ENCODE measurements around the gene CDKAL1. TPM values are rescaled to one million over a fixed set of nuclear protein-coding genes. Genes with fewer than 3 reads are reported as not detected.
"Not testable (repeated sequence)": the region's sequence is repeated elsewhere in the genome, so short reads cannot be mapped to it uniquely, and the experiment has no call there.

Gene CDKAL1
- total RNA-seq, 4 donors from 2014 or later, result 10.3 to 11.2 (median 10.5) TPM

- peaks cover 7 to 42% (median 15%) of the 10 kb centered on the region in 4 donors for H3K36me3 ChIP-seq
- no peak overlapping the region for H3K27ac ChIP-seq (replicated peaks in 1 of 4)
- H3K4me1 ChIP-seq, result peaks cover 4 to 17% (median 14%) of the 10 kb centered on the region in 4 donors
- no peaks in the 10 kb centered on the region for H3K27me3 ChIP-seq
- no peak for DNase-seq (ENCODE audit: extremely low spot score)
- H3K4me3 ChIP-seq, result no peak overlapping the region
- intact Hi-C loops (cut with DNase I), result no loop called here
- TF ChIP-seq EP300 (IDR thresholded peaks at IDR 0.05) (no peak), POLR2A (IDR thresholded peaks at IDR 0.05; ENCODE audit: low read depth) (no peak), POLR2AphosphoS5 (IDR thresholded peaks at IDR 0.05) (no peak)
- TF ChIP-seq, protein P1, sequence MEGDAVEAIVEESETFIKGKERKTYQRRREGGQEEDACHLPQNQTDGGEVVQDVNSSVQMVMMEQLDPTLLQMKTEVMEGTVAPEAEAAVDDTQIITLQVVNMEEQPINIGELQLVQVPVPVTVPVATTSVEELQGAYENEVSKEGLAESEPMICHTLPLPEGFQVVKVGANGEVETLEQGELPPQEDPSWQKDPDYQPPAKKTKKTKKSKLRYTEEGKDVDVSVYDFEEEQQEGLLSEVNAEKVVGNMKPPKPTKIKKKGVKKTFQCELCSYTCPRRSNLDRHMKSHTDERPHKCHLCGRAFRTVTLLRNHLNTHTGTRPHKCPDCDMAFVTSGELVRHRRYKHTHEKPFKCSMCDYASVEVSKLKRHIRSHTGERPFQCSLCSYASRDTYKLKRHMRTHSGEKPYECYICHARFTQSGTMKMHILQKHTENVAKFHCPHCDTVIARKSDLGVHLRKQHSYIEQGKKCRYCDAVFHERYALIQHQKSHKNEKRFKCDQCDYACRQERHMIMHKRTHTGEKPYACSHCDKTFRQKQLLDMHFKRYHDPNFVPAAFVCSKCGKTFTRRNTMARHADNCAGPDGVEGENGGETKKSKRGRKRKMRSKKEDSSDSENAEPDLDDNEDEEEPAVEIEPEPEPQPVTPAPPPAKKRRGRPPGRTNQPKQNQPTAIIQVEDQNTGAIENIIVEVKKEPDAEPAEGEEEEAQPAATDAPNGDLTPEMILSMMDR (IDR thresholded peaks at IDR 0.05), result no peak
- WGBS, result 49% methylated on average over 2 of the region's 2 CpGs
- no peaks in the 10 kb centered on the region for H3K9me3 ChIP-seq
Measured at GRCh38 chr6:20542927-20543602, 8.8 kb downstream of the CDKAL1 start.

DNA sequence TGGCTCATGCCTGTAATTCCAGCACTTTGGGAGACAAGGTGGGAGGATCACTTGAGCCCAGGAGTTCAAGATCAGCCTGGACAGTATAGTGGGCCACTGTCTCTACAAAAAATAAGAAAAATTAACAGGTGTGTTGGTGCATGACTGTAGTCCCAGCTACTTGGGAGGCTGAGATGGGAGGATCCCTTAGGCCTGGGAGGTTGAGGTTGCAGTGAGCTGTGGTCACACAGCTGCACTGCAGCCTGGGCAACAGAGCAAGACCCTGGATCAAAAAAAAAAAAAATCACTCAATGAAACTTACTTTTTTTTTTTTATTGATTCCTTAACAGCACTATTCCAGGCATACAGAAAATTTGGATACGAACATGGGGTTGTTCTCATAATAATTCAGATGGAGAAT lies 14.0 kb downstream of the CDKAL1 start:
- intact Hi-C loops (cut with DNase I), result no loop called here
- TF ChIP-seq POLR2AphosphoS5 (IDR thresholded peaks at IDR 0.05) (no peak), EP300 (IDR thresholded peaks at IDR 0.05) (no peak)
- H3K27me3 ChIP-seq, result no peaks in the 10 kb centered on the region
- DNase-seq (ENCODE audit: extremely low spot score), result no peak
- no peaks in the 10 kb centered on the region for H3K9me3 ChIP-seq
- H3K36me3 ChIP-seq, result peaks cover 7 to 74% (median 36%) of the 10 kb centered on the region in 4 donors
- H3K27ac ChIP-seq (replicated peaks in 1 of 4), result no peak overlapping the region
- no peak overlapping the region for H3K4me3 ChIP-seq
- WGBS, result 94% methylated on average over 1 of the region's 1 CpG
- H3K4me1 ChIP-seq, result peaks cover 0 to 2% (median under 1%) of the 10 kb centered on the region in 4 donors

DNA sequence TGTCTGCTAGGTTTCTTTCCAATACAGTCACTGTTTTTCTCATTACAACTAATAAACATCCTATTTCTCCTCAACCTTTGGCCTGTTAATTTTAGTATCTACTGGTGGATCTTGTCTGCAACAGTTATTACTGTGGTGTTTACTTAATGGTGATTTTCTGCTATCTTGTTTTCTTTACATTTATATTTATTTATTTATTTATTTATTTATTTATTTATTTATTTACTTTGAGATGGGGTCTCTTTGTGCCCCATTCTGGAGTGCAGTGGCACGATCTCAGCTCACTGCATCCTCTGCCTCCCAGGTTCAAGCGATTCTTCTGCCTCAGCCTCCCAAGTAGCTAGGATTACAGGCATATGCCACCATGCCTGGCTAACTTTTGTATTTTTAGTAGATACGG lies 15.1 kb downstream of the CDKAL1 start:
- H3K27ac ChIP-seq (replicated peaks in 1 of 4); intact Hi-C loops (cut with DNase I); DNase-seq (ENCODE audit: extremely low spot score); H3K4me1 ChIP-seq; H3K9me3 ChIP-seq; H3K27me3 ChIP-seq; H3K4me3 ChIP-seq: not testable (repeated sequence)
- WGBS, result 89% methylated on average over 3 of the region's 3 CpGs
- peaks cover 7 to 81% (median 42%) of the 10 kb centered on the region in 4 donors for H3K36me3 ChIP-seq

GRCh38 chr6:20554326-20554725 lies 20.1 kb downstream of the CDKAL1 start:
- intact Hi-C loops (cut with DNase I), result no loop called here
- 86% methylated on average over 2 of the region's 2 CpGs for WGBS
- Histone ChIP-seq H3K27ac (replicated peaks in 1 of 4) (no peak overlapping the region), H3K27me3 (no peaks in the 10 kb centered on the region), H3K4me3 (no peak overlapping the region), H3K36me3 (peaks cover 0 to 41% (median 28%) of the 10 kb centered on the region in 4 donors), H3K9me3 (no peaks in the 10 kb centered on the region), H3K4me1 (peaks cover 0 to 2% (median 0%) of the 10 kb centered on the region in 4 donors)
- no peak for DNase-seq (ENCODE audit: extremely low spot score)
- TF ChIP-seq, protein P1 (IDR thresholded peaks at IDR 0.05), result no peak
- no peak for TF ChIP-seq EP300 (IDR thresholded peaks at IDR 0.05)
- TF ChIP-seq POLR2AphosphoS5 (IDR thresholded peaks at IDR 0.05), result no peak
- no peak for TF ChIP-seq POLR2A (IDR thresholded peaks at IDR 0.05; ENCODE audit: low read depth)

GRCh38 chr6:20554817-20555216 lies 20.6 kb downstream of the CDKAL1 start:
- Histone ChIP-seq H3K9me3 (no peaks in the 10 kb centered on the region), H3K4me3 (no peak overlapping the region), H3K4me1 (peaks cover 0 to 7% (median 1%) of the 10 kb centered on the region in 4 donors), H3K27me3 (no peaks in the 10 kb centered on the region), H3K36me3 (peaks cover 0 to 37% (median 26%) of the 10 kb centered on the region in 4 donors), H3K27ac (replicated peaks in 1 of 4) (no peak overlapping the region)
- 96% methylated on average over 1 of the region's 1 CpG for WGBS
- TF ChIP-seq POLR2A (IDR thresholded peaks at IDR 0.05; ENCODE audit: low read depth) (no peak), EP300 (IDR thresholded peaks at IDR 0.05) (no peak), POLR2AphosphoS5 (IDR thresholded peaks at IDR 0.05) (no peak)
- TF ChIP-seq, protein P1 (IDR thresholded peaks at IDR 0.05), result no peak
- intact Hi-C loops (cut with DNase I), result no loop called here
- DNase-seq (ENCODE audit: extremely low spot score), result no peak

Data from esophagus muscularis mucosa (tissue), 4 donors.